RWPE1 (cell line): ENCODE measurements around the gene ZAR1.

Source experiments
- CTCF ChIA-PET: fragments of 350-600 bp; sonication (Branson Sonifier 250); formaldehyde crosslinking; extraction: SDS; loops from one replicate; lab custom pipeline; 2021; lab: Yijun Ruan, JAX
- POLR2A ChIA-PET: fragments of 400-600 bp; formaldehyde crosslinking; extraction: SDS; loops from one replicate; lab custom pipeline; 2020; ENCODE audit warnings: antibody characterized with exemption; ENCODE audit not compliant: low non-redundant PET; lab: Yijun Ruan, JAX
- DNase-seq: peaks from one replicate; pipeline ENCODE4 v3.0.0; 2012; ENCODE audit warnings: low spot score
- H3K27ac ChIP-seq: fragments of 450-650 bp; 2 replicates; pipeline ENCODE4 v1.5.1; 2017
- CTCF ChIP-seq: fragments of 450-650 bp; conservative IDR thresholded peaks from 2 replicates; pipeline ENCODE4 v1.5.1; 2017; ENCODE audit warnings: low read depth, mild to moderate bottlenecking

Gene ZAR1

GRCh38 chr4:48509543-48509942 is 19.5 kb downstream of the ZAR1 start:
- ChIA-PET POLR2A (no interaction called here), CTCF (no interaction called here)
- no peak for DNase-seq
- TF ChIP-seq CTCF = no peak
- H3K27ac ChIP-seq = no peak overlapping the region

- no peak for TF ChIP-seq CTCF
- H3K27ac ChIP-seq = no peak overlapping the region
- no peak for DNase-seq
- POLR2A ChIA-PET = no interaction called here
- CTCF ChIA-PET = no interaction called here
Observed at GRCh38 chr4:48518143-48518542, 28.1 kb downstream of the ZAR1 start.

GRCh38 chr4:48526406-48526805 is 36.4 kb downstream of the ZAR1 start:
- POLR2A ChIA-PET = no interaction called here
- CTCF ChIA-PET = no interaction called here
- no peak for DNase-seq
- H3K27ac ChIP-seq = no peak overlapping the region
- TF ChIP-seq CTCF = no peak

GRCh38 chr4:48538358-48538757 is 48.3 kb downstream of the ZAR1 start:
- no peak overlapping the region for H3K27ac ChIP-seq
- TF ChIP-seq CTCF = no peak
- DNase-seq = no peak
- POLR2A ChIA-PET = no interaction called here
- CTCF ChIA-PET = interaction anchor here (0.6 to 0.9 kb wide), 2 partner anchors 10 to 19 kb away, joined by 3 to 11 read pairs; no protein-coding TSS in a partner anchor

- DNase-seq = no peak
- TF ChIP-seq CTCF = no peak
- ChIA-PET CTCF (no interaction called here), POLR2A (no interaction called here)
- H3K27ac ChIP-seq = no peak overlapping the region
Observed at GRCh38 chr4:48539597-48539996, 49.5 kb downstream of the ZAR1 start.

- POLR2A ChIA-PET = no interaction called here
- DNase-seq = no peak
- TF ChIP-seq CTCF = no peak
- CTCF ChIA-PET = no interaction called here
- H3K27ac ChIP-seq = no peak overlapping the region
Observed at GRCh38 chr4:48542888-48543287, 52.8 kb downstream of the ZAR1 start.

- POLR2A ChIA-PET = no interaction called here
- DNase-seq = no peak
Observed at GRCh38 chr4:48543796-48544195, 53.7 kb downstream of the ZAR1 start.

More at GRCh38 chr4:48543796-48544195, 53.7 kb downstream of the ZAR1 start:
- CTCF ChIA-PET = interaction anchor here (0.6 kb wide), 1 partner anchor 62 kb away, joined by 3 read pairs; no protein-coding TSS in a partner anchor
- no peak for TF ChIP-seq CTCF
- H3K27ac ChIP-seq = no peak overlapping the region
